Measurements from ENCODE around the gene HTT. TPM values are rescaled to one million over a fixed set of nuclear protein-coding genes. Genes with fewer than 3 reads are reported as not detected.
A peak's percentile ranks its signal among the peaks of the same experiment; 100 is the strongest.

HTT gene
- total RNA-seq, 1 donor from 2014 or later = 73.6 TPM

- H3K4me3 Mint-ChIP-seq = no peak overlapping the region
- peaks cover 13% of the 10 kb centered on the region for H3K4me1 Mint-ChIP-seq
- no peak for DNase-seq (ENCODE audit: low spot score in 2 of 2, unreplicated experiment in 2 of 2)
- peak overlapping the region; percentile 73 for H3K27ac Mint-ChIP-seq
- H3K36me3 Mint-ChIP-seq = no peaks in the 10 kb centered on the region
- H3K27me3 Mint-ChIP-seq (ENCODE audit: low read depth) = no peaks in the 10 kb centered on the region
- no peaks in the 10 kb centered on the region for H3K9me3 Mint-ChIP-seq
- no peak for TF ChIP-seq CTCF (IDR thresholded peaks at IDR 0.05; ENCODE audit: unreplicated experiment)
These were observed 176.6 kb downstream of the HTT start for GRCh38 chr4:3250956-3251690.

GRCh38 chr4:3251691-3252479 lies 177.4 kb downstream of the HTT start:
- Mint-ChIP-seq H3K9me3 (no peaks in the 10 kb centered on the region), H3K4me3 (no peak overlapping the region)
- no peak for TF ChIP-seq CTCF (IDR thresholded peaks at IDR 0.05; ENCODE audit: unreplicated experiment)

DNA sequence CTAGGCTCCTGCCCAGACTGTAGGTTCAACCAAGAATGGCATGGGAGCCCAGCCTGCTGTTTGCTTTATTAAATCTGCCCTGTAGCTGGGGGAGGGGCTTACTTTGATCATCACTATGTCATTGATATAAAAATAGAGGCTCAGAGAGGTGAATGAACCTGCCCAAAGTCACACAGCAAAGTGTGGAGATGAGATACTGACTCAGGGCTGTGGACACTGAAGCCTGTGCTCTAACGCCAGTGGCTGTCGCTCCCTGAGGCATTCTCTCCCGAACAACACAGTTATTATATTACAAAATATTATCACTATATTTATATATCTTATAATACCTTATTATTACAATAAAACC lies 178.0 kb downstream of the HTT start:
- Mint-ChIP-seq H3K4me1 (peaks cover 13% of the 10 kb centered on the region), H3K27ac (no peak overlapping the region), H3K9me3 (no peaks in the 10 kb centered on the region), H3K36me3 (no peaks in the 10 kb centered on the region), H3K27me3 (ENCODE audit: low read depth) (no peaks in the 10 kb centered on the region), H3K4me3 (no peak overlapping the region)
- no peak for DNase-seq (ENCODE audit: low spot score in 2 of 2, unreplicated experiment in 2 of 2)
- no peak for TF ChIP-seq CTCF (IDR thresholded peaks at IDR 0.05; ENCODE audit: unreplicated experiment)

More at GRCh38 chr4:3251691-3252479, 177.4 kb downstream of the HTT start:
- peak in 1 of 2 experiments; percentile 14 for DNase-seq (ENCODE audit: low spot score in 2 of 2, unreplicated experiment in 2 of 2)
- Mint-ChIP-seq H3K36me3 (no peaks in the 10 kb centered on the region), H3K4me1 (peaks cover 13% of the 10 kb centered on the region), H3K27me3 (ENCODE audit: low read depth) (no peaks in the 10 kb centered on the region), H3K27ac (no peak overlapping the region)

- Mint-ChIP-seq H3K36me3 (no peaks in the 10 kb centered on the region), H3K9me3 (no peaks in the 10 kb centered on the region), H3K4me1 (peaks cover 13% of the 10 kb centered on the region), H3K27ac (no peak overlapping the region), H3K4me3 (no peak overlapping the region), H3K27me3 (ENCODE audit: low read depth) (no peaks in the 10 kb centered on the region)
- peak; percentile 18 to 35 for DNase-seq (ENCODE audit: low spot score in 2 of 2, unreplicated experiment in 2 of 2)
- TF ChIP-seq CTCF (IDR thresholded peaks at IDR 0.05; ENCODE audit: unreplicated experiment) = no peak
These were observed 178.6 kb downstream of the HTT start for GRCh38 chr4:3252831-3253641.

- H3K27me3 Mint-ChIP-seq (ENCODE audit: low read depth) = no peaks in the 10 kb centered on the region
- no peaks in the 10 kb centered on the region for H3K36me3 Mint-ChIP-seq
- H3K4me1 Mint-ChIP-seq = peaks cover 13% of the 10 kb centered on the region
- H3K9me3 Mint-ChIP-seq = no peaks in the 10 kb centered on the region
- H3K27ac Mint-ChIP-seq = no peak overlapping the region
- H3K4me3 Mint-ChIP-seq = no peak overlapping the region
- DNase-seq (ENCODE audit: low spot score in 2 of 2, unreplicated experiment in 2 of 2) = peak; percentile 12 to 31
- TF ChIP-seq CTCF (IDR thresholded peaks at IDR 0.05; ENCODE audit: unreplicated experiment) = no peak
These were observed 179.3 kb downstream of the HTT start for GRCh38 chr4:3253808-3254207.

All from mesothelial cell of epicardium (in vitro differentiated cells).